Measurements from ENCODE around the gene GPR89B.
"Not testable (repeated sequence)": the region's sequence is repeated elsewhere in the genome, so short reads cannot be mapped to it uniquely, and the experiment has no call there.

GPR89B gene

GRCh38 chr1:147958906-147959305 is 30.7 kb downstream of the GPR89B start:
- POLR2A ChIA-PET (ENCODE audit: low non-redundant PET); CTCF ChIA-PET: not testable (repeated sequence)

DNA sequence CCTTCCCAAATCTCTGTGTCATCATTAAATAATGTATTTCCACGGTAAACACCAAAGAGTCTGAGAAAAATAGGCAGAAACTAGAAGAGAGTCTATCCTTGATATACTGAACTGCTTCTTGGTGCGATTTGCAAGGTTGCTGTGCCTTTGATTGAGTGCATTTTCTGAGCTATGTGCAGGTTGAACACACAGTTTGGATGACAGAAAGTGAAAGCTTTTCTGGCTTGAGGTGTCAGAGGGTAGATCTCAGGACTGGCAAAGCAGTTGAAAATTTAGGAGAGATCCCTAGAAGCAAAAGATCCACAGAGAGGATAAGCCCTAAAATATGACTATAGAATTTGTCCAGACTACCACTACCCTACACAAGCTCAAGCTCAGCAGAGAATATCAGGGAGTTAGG is 31.5 kb downstream of the GPR89B start:
- CTCF ChIA-PET, H3K27ac ChIP-seq: not testable (repeated sequence)

More at GRCh38 chr1:147958906-147959305, 30.7 kb downstream of the GPR89B start:
- not testable (repeated sequence) for DNase-seq (ENCODE audit: low spot score); H3K27ac ChIP-seq

DNA sequence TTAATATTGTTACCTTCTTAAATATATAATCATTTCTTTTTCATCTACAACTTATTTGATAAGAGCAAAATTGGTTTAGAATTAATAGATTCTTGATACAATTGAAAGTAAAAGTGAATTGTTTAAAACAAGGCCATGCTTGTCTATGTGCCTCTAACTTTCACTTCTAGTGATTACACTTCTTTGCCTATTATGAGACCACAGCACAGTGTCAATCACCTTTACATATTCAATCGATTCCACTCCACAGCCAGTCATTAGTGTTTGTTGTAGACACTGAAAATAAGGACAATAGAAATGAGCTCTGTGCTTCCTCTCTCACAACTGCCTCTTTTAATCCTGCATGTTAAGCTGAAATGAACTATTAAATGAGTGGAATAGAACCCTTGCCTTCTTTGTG is 36.4 kb downstream of the GPR89B start:
- POLR2A ChIA-PET (ENCODE audit: low non-redundant PET); H3K27ac ChIP-seq; CTCF ChIA-PET; DNase-seq (ENCODE audit: low spot score): not testable (repeated sequence)

More for the DNA sequence above, 31.5 kb downstream of the GPR89B start:
- POLR2A ChIA-PET (ENCODE audit: low non-redundant PET); DNase-seq (ENCODE audit: low spot score): not testable (repeated sequence)

GRCh38 chr1:147966657-147967056 is 38.4 kb downstream of the GPR89B start:
- POLR2A ChIA-PET (ENCODE audit: low non-redundant PET); CTCF ChIA-PET; H3K27ac ChIP-seq; DNase-seq (ENCODE audit: low spot score): not testable (repeated sequence)

- POLR2A ChIA-PET (ENCODE audit: low non-redundant PET); CTCF ChIA-PET; H3K27ac ChIP-seq: not testable (repeated sequence)
- peak; percentile 0 for DNase-seq (ENCODE audit: low spot score)
Measured at GRCh38 chr1:147978896-147979651, 50.9 kb downstream of the GPR89B start.

DNA sequence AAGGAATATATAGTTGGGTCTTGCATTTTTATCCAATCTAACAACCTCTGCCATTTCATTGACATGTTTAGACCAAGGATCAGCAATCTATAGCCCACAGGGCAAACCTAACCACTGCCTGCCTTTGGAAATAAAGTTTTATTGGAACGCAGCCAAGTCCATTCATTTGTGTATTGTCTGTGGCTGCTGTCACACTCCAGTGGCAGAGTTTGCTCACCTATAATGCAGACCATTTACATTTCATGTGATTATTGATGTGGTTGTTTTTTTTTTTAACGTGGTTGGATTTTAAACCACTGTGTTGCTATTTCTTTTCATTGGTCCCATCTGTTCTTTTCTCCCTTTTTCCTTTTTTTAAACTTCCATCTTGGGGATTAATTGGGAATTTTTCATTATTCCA is 57.2 kb downstream of the GPR89B start:
- CTCF ChIA-PET; DNase-seq (ENCODE audit: low spot score); H3K27ac ChIP-seq; POLR2A ChIA-PET (ENCODE audit: low non-redundant PET): not testable (repeated sequence)

DNA sequence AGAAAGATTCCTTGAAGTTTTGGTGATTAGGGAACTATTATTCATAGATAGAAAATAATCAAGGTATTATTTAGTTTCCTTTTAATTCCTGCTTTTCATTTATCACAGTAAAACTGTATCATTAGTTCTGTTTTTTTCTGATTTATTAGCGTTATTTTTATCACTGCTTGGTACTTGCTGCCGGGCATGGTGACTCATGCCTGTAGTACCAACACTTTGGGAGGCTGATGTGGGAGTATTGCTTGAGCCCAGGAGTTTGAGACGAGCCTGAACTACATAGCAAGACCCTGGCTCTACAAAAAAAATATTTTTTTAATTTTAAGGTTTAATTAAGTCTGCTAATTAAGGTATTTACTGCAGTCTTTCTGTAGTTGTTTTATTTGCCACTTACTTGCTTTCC is 59.7 kb downstream of the GPR89B start:
- CTCF ChIA-PET; POLR2A ChIA-PET (ENCODE audit: low non-redundant PET); DNase-seq (ENCODE audit: low spot score); H3K27ac ChIP-seq: not testable (repeated sequence)

DNA sequence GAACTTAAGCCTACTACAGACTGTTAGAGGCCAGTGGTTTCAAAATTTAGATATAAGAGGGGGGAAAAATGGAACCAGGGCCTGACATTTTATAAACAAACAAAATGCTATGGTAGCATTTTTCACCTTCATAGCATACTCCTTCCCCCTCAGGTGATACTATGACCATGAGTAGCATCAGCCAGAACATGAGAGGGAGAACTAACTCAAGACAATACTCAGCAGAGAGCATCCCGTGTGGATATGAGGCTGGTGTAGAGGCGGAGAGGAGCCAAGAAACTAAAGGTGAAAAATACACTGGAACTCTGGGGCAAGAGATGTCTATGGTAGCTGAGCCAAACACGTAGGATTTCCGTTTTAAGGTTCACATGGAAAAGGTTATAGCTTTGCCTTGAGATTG is 64.7 kb downstream of the GPR89B start:
- H3K27ac ChIP-seq; POLR2A ChIA-PET (ENCODE audit: low non-redundant PET); DNase-seq (ENCODE audit: low spot score); CTCF ChIA-PET: not testable (repeated sequence)

GRCh38 chr1:147993400-147993799 is 65.2 kb downstream of the GPR89B start:
- H3K27ac ChIP-seq; CTCF ChIA-PET; DNase-seq (ENCODE audit: low spot score); POLR2A ChIA-PET (ENCODE audit: low non-redundant PET): not testable (repeated sequence)

DNA sequence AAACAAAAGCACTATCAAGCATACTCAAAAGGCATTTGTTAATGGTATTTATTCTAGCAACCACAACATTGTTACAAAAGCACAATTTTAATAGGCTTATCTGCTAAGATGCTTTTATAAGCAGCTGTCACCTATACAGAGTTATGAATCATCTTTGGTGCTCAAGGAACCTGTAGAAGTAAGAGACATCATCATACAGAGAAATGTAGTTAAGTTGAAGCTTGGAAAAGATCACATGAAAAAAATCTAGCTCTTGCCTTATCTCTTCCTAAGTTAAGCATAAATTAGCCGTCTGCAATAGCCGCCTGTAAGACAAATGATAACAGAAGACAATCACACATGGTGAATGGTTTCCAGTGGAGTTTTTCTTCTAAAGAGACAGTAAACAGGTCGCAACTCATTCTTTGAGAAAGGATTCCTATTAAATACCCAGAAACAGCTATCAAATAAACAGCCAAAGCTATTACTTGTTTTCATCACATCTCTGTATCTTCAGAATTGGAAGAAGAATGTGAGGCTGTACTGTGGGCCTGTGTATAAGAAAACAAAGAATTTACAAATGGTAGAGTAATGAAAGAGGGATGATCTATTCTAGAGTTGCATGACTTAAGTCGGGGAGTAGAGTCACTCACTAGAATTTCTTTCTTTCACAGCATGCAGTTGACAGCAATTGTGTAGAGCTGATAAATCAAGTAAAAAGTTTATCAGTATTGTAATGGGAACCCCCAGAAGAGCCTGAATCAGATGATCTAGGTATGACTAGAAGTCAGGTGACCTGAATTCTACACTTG is 65.8 kb downstream of the GPR89B start:
- H3K27ac ChIP-seq; CTCF ChIA-PET; DNase-seq (ENCODE audit: low spot score); POLR2A ChIA-PET (ENCODE audit: low non-redundant PET): not testable (repeated sequence)

- POLR2A ChIA-PET (ENCODE audit: low non-redundant PET); DNase-seq (ENCODE audit: low spot score); H3K27ac ChIP-seq; CTCF ChIA-PET: not testable (repeated sequence)
Measured at GRCh38 chr1:147996088-147996487, 67.9 kb downstream of the GPR89B start.

GRCh38 chr1:148007724-148008123 is 79.5 kb downstream of the GPR89B start:
- POLR2A ChIA-PET (ENCODE audit: low non-redundant PET); DNase-seq (ENCODE audit: low spot score): not testable (repeated sequence)

GRCh38 chr1:148010527-148010926 is 82.3 kb downstream of the GPR89B start:
- CTCF ChIA-PET, result no interaction called here
- TF ChIP-seq, protein P1, sequence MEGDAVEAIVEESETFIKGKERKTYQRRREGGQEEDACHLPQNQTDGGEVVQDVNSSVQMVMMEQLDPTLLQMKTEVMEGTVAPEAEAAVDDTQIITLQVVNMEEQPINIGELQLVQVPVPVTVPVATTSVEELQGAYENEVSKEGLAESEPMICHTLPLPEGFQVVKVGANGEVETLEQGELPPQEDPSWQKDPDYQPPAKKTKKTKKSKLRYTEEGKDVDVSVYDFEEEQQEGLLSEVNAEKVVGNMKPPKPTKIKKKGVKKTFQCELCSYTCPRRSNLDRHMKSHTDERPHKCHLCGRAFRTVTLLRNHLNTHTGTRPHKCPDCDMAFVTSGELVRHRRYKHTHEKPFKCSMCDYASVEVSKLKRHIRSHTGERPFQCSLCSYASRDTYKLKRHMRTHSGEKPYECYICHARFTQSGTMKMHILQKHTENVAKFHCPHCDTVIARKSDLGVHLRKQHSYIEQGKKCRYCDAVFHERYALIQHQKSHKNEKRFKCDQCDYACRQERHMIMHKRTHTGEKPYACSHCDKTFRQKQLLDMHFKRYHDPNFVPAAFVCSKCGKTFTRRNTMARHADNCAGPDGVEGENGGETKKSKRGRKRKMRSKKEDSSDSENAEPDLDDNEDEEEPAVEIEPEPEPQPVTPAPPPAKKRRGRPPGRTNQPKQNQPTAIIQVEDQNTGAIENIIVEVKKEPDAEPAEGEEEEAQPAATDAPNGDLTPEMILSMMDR (conservative IDR thresholded peaks at IDR 0.05; ENCODE audit: low read depth), result no peak
- no peak for DNase-seq (ENCODE audit: low spot score)
- H3K27ac ChIP-seq, result no peak overlapping the region
- POLR2A ChIA-PET (ENCODE audit: low non-redundant PET), result no interaction called here

More at GRCh38 chr1:148007724-148008123, 79.5 kb downstream of the GPR89B start:
- CTCF ChIA-PET, H3K27ac ChIP-seq: not testable (repeated sequence)

GRCh38 chr1:148013177-148014144 is 85.2 kb downstream of the GPR89B start:
- POLR2A ChIA-PET (ENCODE audit: low non-redundant PET); CTCF ChIA-PET; DNase-seq (ENCODE audit: low spot score); H3K27ac ChIP-seq: not testable (repeated sequence)

DNA sequence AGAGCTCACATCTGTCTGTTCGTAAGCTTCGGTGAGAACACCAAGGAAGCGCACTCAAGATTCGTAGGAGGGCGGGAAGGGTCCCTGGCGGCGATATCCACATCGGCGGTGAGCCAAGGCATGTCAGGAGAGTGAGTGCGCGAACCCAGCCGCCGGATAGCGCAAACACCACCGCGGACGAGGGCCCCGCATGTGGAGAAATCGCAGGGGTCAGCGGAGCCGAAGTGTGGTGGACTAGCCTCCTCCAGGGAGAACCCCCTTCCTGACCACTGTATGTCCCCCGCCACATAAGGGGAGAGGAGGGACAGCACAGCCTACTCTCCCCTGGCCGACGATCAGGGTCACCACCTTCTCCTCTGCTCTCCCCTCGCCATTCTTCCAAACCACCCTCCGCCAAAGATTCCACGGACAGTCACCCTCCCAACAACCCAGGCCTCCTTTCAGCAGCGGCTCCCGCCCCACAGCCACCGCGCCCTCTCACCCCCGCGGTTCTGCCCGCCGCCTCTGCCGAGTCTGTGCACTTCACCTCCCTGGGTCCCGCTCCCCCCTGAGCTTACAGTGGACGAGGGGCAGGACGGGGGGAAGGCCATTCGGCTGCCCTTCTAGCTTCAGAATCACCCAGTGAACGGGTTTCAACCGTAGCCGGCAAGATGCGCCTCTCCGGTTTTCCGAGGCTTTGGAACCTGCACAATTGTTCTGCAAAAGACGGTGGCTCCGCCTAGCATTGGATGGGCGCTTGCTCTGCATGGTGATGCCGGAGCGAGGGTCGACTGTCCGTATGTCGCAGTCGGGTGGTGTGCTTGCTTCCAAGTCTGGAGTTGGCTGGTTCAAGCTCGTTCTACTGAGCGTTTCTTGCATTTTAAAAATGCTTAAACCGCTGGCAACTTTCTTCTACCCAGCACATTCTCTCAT is 86.3 kb downstream of the GPR89B start:
- DNase-seq (ENCODE audit: low spot score); H3K27ac ChIP-seq; POLR2A ChIA-PET (ENCODE audit: low non-redundant PET); CTCF ChIA-PET: not testable (repeated sequence)

All from RWPE1 (cell line).